Dendritic cell treated with granulocyte-macrophage colony-stimulating factor and Interleukin-4, amounts not matched to agents 40 ng/mL and 50 ng/mL, for 4 days (primary cell): Measurements from ENCODE around the gene GPR25.

Experiments used
- H3K27ac Mint-ChIP-seq: one replicate; pipeline ENCODE4 v1.8.0; 2022; ENCODE audit warnings: mild to moderate bottlenecking, mixed read lengths
- H3K27me3 Mint-ChIP-seq: one replicate; pipeline ENCODE4 v1.8.0; 2022; ENCODE audit warnings: mild to moderate bottlenecking, mixed read lengths
- H3K36me3 Mint-ChIP-seq: one replicate; pipeline ENCODE4 v1.8.0; 2022; ENCODE audit warnings: low read depth, mixed read lengths
- H3K4me1 Mint-ChIP-seq: one replicate; pipeline ENCODE4 v1.8.0; 2022; ENCODE audit warnings: low read depth, mixed read lengths
- H3K4me3 Mint-ChIP-seq: one replicate; pipeline ENCODE4 v1.8.0; 2022; ENCODE audit warnings: mild to moderate bottlenecking, moderate library complexity, mixed read lengths
- H3K9me3 Mint-ChIP-seq: one replicate; pipeline ENCODE4 v1.8.0; 2022; ENCODE audit warnings: mixed read lengths
- intact Hi-C: fragments of 100-400 bp; cut with micrococcal nuclease; formaldehyde crosslinking; loops from one replicate; pipeline ENCODE4 v1.15.0; 2022

Gene GPR25

GRCh38 chr1:200921571-200922110, 48.9 kb downstream of the GPR25 start:
- Mint-ChIP-seq H3K4me1 (peaks cover 6% of the 10 kb centered on the region), H3K27me3 (peaks cover 2% of the 10 kb centered on the region), H3K9me3 (no peaks in the 10 kb centered on the region), H3K27ac (no peak overlapping the region), H3K4me3 (no peak overlapping the region), H3K36me3 (no peaks in the 10 kb centered on the region)
- intact Hi-C loops, result no loop called here

GRCh38 chr1:200922406-200922805, 49.6 kb downstream of the GPR25 start:
- H3K27ac Mint-ChIP-seq, result no peak overlapping the region
- no peaks in the 10 kb centered on the region for H3K9me3 Mint-ChIP-seq
- H3K4me1 Mint-ChIP-seq, result peaks cover 6% of the 10 kb centered on the region
- peaks cover 2% of the 10 kb centered on the region for H3K27me3 Mint-ChIP-seq
- intact Hi-C loops, result no loop called here
- H3K4me3 Mint-ChIP-seq, result no peak overlapping the region
- H3K36me3 Mint-ChIP-seq, result no peaks in the 10 kb centered on the region

GRCh38 chr1:200923601-200924000, 50.8 kb downstream of the GPR25 start:
- intact Hi-C loops, result no loop called here
- no peak overlapping the region for H3K27ac Mint-ChIP-seq
- H3K4me3 Mint-ChIP-seq, result no peak overlapping the region
- no peaks in the 10 kb centered on the region for H3K9me3 Mint-ChIP-seq
- H3K4me1 Mint-ChIP-seq, result peaks cover 6% of the 10 kb centered on the region
- H3K27me3 Mint-ChIP-seq, result peaks cover 2% of the 10 kb centered on the region
- H3K36me3 Mint-ChIP-seq, result no peaks in the 10 kb centered on the region
